ENCODE results near the gene NUP210L. TPM values are rescaled to one million over a fixed set of nuclear protein-coding genes. Genes with fewer than 3 reads are reported as not detected.
"Not testable (repeated sequence)": the region's sequence is repeated elsewhere in the genome, so short reads cannot be mapped to it uniquely, and the experiment has no call there.

The NUP210L gene
- total RNA-seq, 1 donor from 2014 or later = 2.1 TPM

DNA sequence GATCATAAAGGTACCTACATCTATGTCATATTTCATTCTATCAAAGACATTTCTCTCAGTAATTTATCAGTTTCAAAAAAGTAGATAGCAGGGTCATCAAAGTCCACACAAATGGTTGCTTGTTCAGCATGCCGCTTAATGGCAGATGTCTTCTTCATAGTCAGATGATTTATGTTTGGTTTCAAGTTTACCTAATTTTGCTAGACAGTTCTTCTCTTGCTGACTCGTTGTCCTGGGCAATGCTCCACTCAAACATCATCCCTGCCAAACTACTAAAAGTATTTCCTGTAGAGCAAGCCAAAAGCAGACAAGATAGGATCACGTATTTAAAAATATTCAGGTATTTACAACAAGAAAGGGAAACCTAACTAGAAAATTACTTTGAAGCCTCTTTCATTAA is 13.6 kb downstream of the NUP210L start:
- intact Hi-C loops (cut with DNase I) = no loop called here
- H3K9me3 ChIP-seq = no peaks in the 10 kb centered on the region
- ATAC-seq (no peak), DNase-seq (no peak)
- H3K4me1 ChIP-seq = no peaks in the 10 kb centered on the region
- no peaks in the 10 kb centered on the region for H3K27me3 ChIP-seq
- TF ChIP-seq, protein P1, sequence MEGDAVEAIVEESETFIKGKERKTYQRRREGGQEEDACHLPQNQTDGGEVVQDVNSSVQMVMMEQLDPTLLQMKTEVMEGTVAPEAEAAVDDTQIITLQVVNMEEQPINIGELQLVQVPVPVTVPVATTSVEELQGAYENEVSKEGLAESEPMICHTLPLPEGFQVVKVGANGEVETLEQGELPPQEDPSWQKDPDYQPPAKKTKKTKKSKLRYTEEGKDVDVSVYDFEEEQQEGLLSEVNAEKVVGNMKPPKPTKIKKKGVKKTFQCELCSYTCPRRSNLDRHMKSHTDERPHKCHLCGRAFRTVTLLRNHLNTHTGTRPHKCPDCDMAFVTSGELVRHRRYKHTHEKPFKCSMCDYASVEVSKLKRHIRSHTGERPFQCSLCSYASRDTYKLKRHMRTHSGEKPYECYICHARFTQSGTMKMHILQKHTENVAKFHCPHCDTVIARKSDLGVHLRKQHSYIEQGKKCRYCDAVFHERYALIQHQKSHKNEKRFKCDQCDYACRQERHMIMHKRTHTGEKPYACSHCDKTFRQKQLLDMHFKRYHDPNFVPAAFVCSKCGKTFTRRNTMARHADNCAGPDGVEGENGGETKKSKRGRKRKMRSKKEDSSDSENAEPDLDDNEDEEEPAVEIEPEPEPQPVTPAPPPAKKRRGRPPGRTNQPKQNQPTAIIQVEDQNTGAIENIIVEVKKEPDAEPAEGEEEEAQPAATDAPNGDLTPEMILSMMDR (IDR thresholded peaks at IDR 0.05) = no peak
- no peaks in the 10 kb centered on the region for H3K36me3 ChIP-seq
- no peak overlapping the region for H3K4me3 ChIP-seq
- H3K27ac ChIP-seq = no peak overlapping the region

DNA sequence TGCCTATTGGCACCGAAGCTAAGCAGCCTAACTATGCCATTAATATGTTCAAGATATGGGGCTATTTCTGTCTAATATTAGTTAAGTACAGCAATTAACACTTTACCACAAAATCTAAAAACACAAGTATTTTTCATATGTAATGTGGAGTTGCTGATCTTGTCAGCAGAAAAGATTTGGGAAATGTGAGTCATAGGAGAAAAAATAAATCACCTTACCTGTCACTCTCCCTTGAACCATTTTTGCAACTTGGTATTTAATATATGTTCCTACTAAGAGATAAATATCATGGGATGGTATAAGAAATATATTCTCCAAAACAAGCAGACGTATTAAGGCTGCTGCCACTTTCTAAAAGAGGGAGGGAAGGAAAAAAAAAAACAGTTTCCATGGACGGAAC is 17.0 kb downstream of the NUP210L start:
- intact Hi-C loops (cut with DNase I) = no loop called here
- Histone ChIP-seq H3K36me3 (no peaks in the 10 kb centered on the region), H3K27me3 (no peaks in the 10 kb centered on the region), H3K4me1 (no peaks in the 10 kb centered on the region), H3K27ac (no peak overlapping the region), H3K9me3 (no peaks in the 10 kb centered on the region), H3K4me3 (no peak overlapping the region)
- no peak for DNase-seq
- ATAC-seq = no peak
- TF ChIP-seq, protein P1 (IDR thresholded peaks at IDR 0.05) = no peak

DNA sequence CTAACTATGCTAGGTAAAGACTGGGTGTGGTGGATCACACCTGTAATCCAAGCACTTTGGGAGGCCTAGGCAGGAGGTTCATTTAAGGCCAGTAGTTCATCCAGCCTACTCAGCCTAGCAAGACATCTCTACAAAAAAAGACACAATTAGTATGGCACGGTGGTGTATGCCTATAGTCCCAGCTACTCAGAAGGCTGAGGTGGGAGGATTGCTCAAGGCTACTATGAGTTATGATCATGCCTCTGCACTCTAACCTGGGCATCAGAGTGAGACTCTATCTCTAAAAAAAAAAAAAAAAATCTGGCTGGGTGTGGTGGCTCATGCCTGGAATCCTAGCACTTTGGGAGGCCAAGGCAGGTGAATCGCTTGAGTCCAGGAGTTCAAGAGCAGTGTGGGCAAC is 21.6 kb downstream of the NUP210L start:
- DNase-seq = no peak
- ATAC-seq = no peak
- Histone ChIP-seq H3K4me1 (no peaks in the 10 kb centered on the region), H3K27ac (no peak overlapping the region), H3K4me3 (no peak overlapping the region), H3K36me3 (no peaks in the 10 kb centered on the region), H3K27me3 (no peaks in the 10 kb centered on the region), H3K9me3 (no peaks in the 10 kb centered on the region)
- TF ChIP-seq, protein P1 (IDR thresholded peaks at IDR 0.05) = no peak
- intact Hi-C loops (cut with DNase I) = no loop called here

DNA sequence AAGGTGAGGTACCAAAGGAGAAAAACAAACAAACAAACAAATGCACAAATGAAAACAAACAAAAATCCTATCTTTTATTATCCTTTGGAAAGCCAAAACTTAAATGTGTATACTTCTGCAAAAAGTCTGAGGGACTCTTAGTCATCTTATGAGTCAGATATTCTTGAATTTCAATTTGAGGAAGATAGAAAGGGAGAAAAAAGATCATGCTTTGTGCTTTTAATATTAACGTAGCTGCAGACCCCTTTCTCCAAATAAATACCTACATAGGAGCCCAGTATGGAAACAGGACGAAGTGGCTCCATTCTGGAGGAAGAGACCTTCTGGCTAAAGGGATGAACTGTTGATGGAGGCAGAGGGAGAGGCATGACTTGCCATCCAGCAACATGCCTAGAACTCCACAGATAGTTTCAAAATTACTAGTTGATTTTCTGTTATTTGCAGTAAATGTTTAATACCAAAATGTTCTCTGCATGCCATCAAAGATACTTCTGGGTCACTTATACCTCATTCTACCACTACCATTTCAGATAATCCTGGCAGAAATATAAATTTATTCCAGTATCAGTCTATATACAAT is 25.4 kb downstream of the NUP210L start:
- ATAC-seq = no peak
- Histone ChIP-seq H3K9me3 (no peaks in the 10 kb centered on the region), H3K27ac (no peak overlapping the region), H3K27me3 (no peaks in the 10 kb centered on the region), H3K4me3 (no peak overlapping the region), H3K4me1 (no peaks in the 10 kb centered on the region), H3K36me3 (no peaks in the 10 kb centered on the region)
- TF ChIP-seq, protein P1 (IDR thresholded peaks at IDR 0.05) = no peak
- DNase-seq = no peak
- intact Hi-C loops (cut with DNase I) = no loop called here

DNA sequence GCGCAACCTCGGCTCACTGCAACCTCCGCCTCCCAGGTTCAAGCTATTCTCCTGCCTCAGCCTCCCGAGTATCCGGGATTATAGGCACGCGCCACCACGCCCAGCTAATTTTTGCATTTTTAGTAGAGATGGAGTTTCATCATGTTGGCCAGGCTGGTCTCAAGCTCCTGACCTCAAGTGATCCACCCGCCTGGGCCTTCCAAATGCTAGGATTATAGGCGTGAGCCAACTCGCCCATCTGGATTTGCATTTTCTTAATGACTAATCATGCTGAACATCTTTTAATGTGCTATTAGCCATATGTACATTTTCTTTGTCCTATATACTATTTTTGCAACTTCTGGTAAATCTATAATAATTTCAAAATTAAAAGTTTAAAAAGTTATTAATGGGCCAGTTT is 31.7 kb downstream of the NUP210L start:
- H3K9me3 ChIP-seq; H3K27ac ChIP-seq; intact Hi-C loops (cut with DNase I); H3K27me3 ChIP-seq; DNase-seq; H3K4me1 ChIP-seq; H3K4me3 ChIP-seq; H3K36me3 ChIP-seq; ATAC-seq: not testable (repeated sequence)

DNA sequence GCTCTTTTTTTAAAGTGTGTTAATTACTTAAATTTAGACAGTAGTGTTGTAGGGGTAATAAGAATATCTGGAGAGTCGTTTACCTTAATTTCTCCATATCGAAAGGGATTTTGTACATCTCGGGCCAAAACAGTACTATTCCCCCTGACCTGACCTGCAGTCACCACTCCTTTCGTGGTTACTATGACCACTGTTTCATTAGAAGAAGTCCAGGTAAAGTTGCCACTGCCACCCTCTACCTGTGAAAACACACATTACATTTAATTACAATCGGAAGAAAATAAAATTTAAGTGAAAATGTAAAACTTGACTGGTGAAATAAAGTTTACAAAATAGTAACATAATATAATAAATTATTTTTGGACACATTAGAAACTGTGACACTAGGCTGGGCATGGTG is 37.2 kb downstream of the NUP210L start:
- TF ChIP-seq, protein P1 (IDR thresholded peaks at IDR 0.05) = no peak

More for the DNA sequence above, 37.2 kb downstream of the NUP210L start:
- ATAC-seq (no peak), DNase-seq (no peak)
- Histone ChIP-seq H3K4me1 (no peaks in the 10 kb centered on the region), H3K9me3 (no peaks in the 10 kb centered on the region), H3K36me3 (no peaks in the 10 kb centered on the region), H3K27ac (no peak overlapping the region), H3K27me3 (no peaks in the 10 kb centered on the region), H3K4me3 (no peak overlapping the region)
- intact Hi-C loops (cut with DNase I) = no loop called here
